ENCODE data around the gene GMDS.

GRCh38 chr6:1925743-1926430, 319.5 kb downstream of the GMDS start:
- TF ChIP-seq CTCF (IDR thresholded peaks at IDR 0.05) (no peak), EZH2 (IDR thresholded peaks at IDR 0.05; ENCODE audit: borderline replicate concordance, insufficient read depth, low read depth, low read length, poor library complexity, severe bottlenecking) (no peak)
